ENCODE measurements around the gene PEPD.

GRCh38 chr19:33488826-33489225, 32.8 kb downstream of the PEPD start:
- TF ChIP-seq CTCF (IDR thresholded peaks at IDR 0.05) (no peak), EP300 (IDR thresholded peaks at IDR 0.05) (no peak)

Data from tibial nerve (tissue), 4 donors.